Activated CD4-positive, alpha-beta memory T cell treated with anti-CD3 and anti-CD28 coated beads for 36 hours (primary cell): Measurements from ENCODE around the gene ATP1A2. TPM values are rescaled to one million over a fixed set of nuclear protein-coding genes. Genes with fewer than 3 reads are reported as not detected.

Experiments used
- CTCF ChIA-PET: fragments of 350-600 bp; sonication (Branson Sonifier 250); formaldehyde crosslinking; loops from one replicate; lab custom pipeline; 2021; ENCODE audit warnings: antibody characterized with exemption, inconsistent platforms; lab: Charles Lee
- POLR2A ChIA-PET: fragments of 350-600 bp; sonication (Branson Sonifier 250); formaldehyde crosslinking; loops from one replicate; lab custom pipeline; 2021; ENCODE audit warnings: antibody characterized with exemption; lab: Charles Lee
- DNase-seq: peaks from one replicate; pipeline ENCODE4 v3.0.0-alpha.2; 2020
- H3K27ac Mint-ChIP-seq: one replicate; pipeline ENCODE4 v1.8.0; 2021; ENCODE audit warnings: mixed read lengths
- H3K27me3 Mint-ChIP-seq: one replicate; pipeline ENCODE4 v1.8.0; 2021; ENCODE audit warnings: mixed read lengths
- H3K36me3 Mint-ChIP-seq: one replicate; pipeline ENCODE4 v1.8.0; 2021; ENCODE audit warnings: mixed read lengths
- H3K4me1 Mint-ChIP-seq: one replicate; pipeline ENCODE4 v1.8.0; 2021; ENCODE audit warnings: low read depth, mixed read lengths
- H3K4me3 Mint-ChIP-seq: one replicate; pipeline ENCODE4 v1.8.0; 2021; ENCODE audit warnings: mild to moderate bottlenecking, mixed read lengths
- H3K9me3 Mint-ChIP-seq: one replicate; pipeline ENCODE4 v1.8.0; 2021; ENCODE audit warnings: mixed read lengths
- intact Hi-C: fragments of 100-400 bp; cut with micrococcal nuclease; formaldehyde crosslinking; loops from one replicate; pipeline ENCODE4 v1.15.1; 2023
- total RNA-seq, 2 experiments: library from RNA; stranded (reverse); gene quantifications; one replicate each; pipeline ENCODE4 v1.2.3, GENCODE V29; 2021

The ATP1A2 gene
- total RNA-seq, 2 experiments from 2014 or later, result not detected

DNA sequence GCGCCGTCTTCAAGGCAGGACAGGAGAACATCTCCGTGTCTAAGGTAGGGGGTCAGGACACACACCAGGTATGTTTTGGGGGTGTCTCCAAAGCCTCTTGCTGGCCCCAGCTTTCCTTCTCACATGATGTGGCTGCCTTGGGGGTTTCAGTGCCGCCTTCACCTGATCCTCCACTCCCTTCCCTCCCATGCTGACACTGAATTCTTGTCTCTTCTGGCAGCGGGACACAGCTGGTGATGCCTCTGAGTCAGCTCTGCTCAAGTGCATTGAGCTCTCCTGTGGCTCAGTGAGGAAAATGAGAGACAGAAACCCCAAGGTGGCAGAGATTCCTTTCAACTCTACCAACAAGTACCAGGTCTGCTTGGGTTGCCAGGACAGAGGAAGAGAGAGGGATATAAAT is 13.5 kb downstream of the ATP1A2 start:
- intact Hi-C loops, result no loop called here
- peaks cover 4% of the 10 kb centered on the region for H3K27me3 Mint-ChIP-seq
- POLR2A ChIA-PET, result no interaction called here
- no peak overlapping the region for H3K4me3 Mint-ChIP-seq
- no peaks in the 10 kb centered on the region for H3K9me3 Mint-ChIP-seq
- H3K27ac Mint-ChIP-seq, result no peak overlapping the region
- no peaks in the 10 kb centered on the region for H3K4me1 Mint-ChIP-seq
- DNase-seq, result no peak
- CTCF ChIA-PET, result interaction anchor here (1.0 to 1.1 kb wide), 2 partner anchors 46 to 122 kb away, joined by 3 read pairs; no protein-coding TSS in a partner anchor
- H3K36me3 Mint-ChIP-seq, result no peaks in the 10 kb centered on the region

- Mint-ChIP-seq H3K27me3 (peaks cover 4% of the 10 kb centered on the region), H3K9me3 (no peaks in the 10 kb centered on the region), H3K4me1 (no peaks in the 10 kb centered on the region), H3K27ac (no peak overlapping the region), H3K4me3 (no peak overlapping the region), H3K36me3 (no peaks in the 10 kb centered on the region)
- DNase-seq, result no peak
- POLR2A ChIA-PET, result no interaction called here
- CTCF ChIA-PET, result interaction anchor here (1.0 to 1.3 kb wide), 3 partner anchors 43 to 122 kb away, joined by 3 read pairs; no protein-coding TSS in a partner anchor
- intact Hi-C loops, result no loop called here
Observed at GRCh38 chr1:160129558-160129957, 14.0 kb downstream of the ATP1A2 start.

DNA sequence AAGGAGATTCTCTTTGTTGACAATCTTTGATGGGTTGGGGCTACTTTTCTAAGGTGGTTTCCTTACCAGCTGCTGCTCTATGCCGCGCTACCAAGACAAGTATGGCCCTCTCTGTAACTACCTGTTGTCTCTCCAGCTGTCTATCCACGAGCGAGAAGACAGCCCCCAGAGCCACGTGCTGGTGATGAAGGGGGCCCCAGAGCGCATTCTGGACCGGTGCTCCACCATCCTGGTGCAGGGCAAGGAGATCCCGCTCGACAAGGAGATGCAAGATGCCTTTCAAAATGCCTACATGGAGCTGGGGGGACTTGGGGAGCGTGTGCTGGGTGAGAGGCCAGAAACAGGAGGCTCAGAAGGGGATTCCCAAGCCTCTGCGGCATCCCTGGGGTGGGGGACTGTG is 14.4 kb downstream of the ATP1A2 start:
- Mint-ChIP-seq H3K4me1 (no peaks in the 10 kb centered on the region), H3K36me3 (no peaks in the 10 kb centered on the region), H3K9me3 (no peaks in the 10 kb centered on the region), H3K27me3 (peaks cover 4% of the 10 kb centered on the region), H3K27ac (no peak overlapping the region), H3K4me3 (no peak overlapping the region)
- DNase-seq, result no peak
- CTCF ChIA-PET, result interaction anchor here (1.1 to 1.3 kb wide), 2 partner anchors 43 to 122 kb away, joined by 3 read pairs; no protein-coding TSS in a partner anchor
- intact Hi-C loops, result no loop called here
- POLR2A ChIA-PET, result no interaction called here

- no peak for DNase-seq
- Mint-ChIP-seq H3K27ac (no peak overlapping the region), H3K36me3 (no peaks in the 10 kb centered on the region), H3K4me3 (no peak overlapping the region), H3K4me1 (no peaks in the 10 kb centered on the region), H3K9me3 (no peaks in the 10 kb centered on the region), H3K27me3 (peaks cover 4% of the 10 kb centered on the region)
- POLR2A ChIA-PET, result no interaction called here
- intact Hi-C loops, result no loop called here
- CTCF ChIA-PET, result interaction anchor here (1.3 kb wide), 1 partner anchor 44 kb away, joined by 3 read pairs; no protein-coding TSS in a partner anchor
Observed at GRCh38 chr1:160130486-160130885, 14.9 kb downstream of the ATP1A2 start.

DNA sequence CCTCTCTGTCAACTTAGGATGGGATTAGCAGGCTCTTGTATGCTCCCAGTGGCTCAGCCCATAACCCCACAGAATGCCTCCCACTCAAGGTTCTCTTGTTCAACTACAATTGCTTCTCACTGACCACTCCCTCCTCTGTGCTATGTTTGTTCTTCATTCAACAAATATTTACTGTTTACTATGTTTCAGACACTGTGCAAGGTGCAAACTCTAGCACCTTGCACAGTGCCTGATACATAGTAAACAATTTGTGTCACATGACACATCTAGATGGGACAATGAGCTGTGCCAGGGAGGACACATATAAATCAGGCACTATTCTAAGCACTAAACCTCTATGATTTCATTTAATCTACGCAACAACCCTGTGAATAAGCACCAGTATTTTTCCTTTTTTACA is 15.4 kb downstream of the ATP1A2 start:
- DNase-seq, result no peak
- intact Hi-C loops, result no loop called here
- no peak overlapping the region for H3K27ac Mint-ChIP-seq
- H3K9me3 Mint-ChIP-seq, result no peaks in the 10 kb centered on the region
- POLR2A ChIA-PET, result no interaction called here
- H3K4me1 Mint-ChIP-seq, result no peaks in the 10 kb centered on the region
- H3K36me3 Mint-ChIP-seq, result no peaks in the 10 kb centered on the region
- no peak overlapping the region for H3K4me3 Mint-ChIP-seq
- peaks cover 4% of the 10 kb centered on the region for H3K27me3 Mint-ChIP-seq
- CTCF ChIA-PET, result interaction anchor here (1.3 kb wide), 1 partner anchor 44 kb away, joined by 3 read pairs; no protein-coding TSS in a partner anchor

DNA sequence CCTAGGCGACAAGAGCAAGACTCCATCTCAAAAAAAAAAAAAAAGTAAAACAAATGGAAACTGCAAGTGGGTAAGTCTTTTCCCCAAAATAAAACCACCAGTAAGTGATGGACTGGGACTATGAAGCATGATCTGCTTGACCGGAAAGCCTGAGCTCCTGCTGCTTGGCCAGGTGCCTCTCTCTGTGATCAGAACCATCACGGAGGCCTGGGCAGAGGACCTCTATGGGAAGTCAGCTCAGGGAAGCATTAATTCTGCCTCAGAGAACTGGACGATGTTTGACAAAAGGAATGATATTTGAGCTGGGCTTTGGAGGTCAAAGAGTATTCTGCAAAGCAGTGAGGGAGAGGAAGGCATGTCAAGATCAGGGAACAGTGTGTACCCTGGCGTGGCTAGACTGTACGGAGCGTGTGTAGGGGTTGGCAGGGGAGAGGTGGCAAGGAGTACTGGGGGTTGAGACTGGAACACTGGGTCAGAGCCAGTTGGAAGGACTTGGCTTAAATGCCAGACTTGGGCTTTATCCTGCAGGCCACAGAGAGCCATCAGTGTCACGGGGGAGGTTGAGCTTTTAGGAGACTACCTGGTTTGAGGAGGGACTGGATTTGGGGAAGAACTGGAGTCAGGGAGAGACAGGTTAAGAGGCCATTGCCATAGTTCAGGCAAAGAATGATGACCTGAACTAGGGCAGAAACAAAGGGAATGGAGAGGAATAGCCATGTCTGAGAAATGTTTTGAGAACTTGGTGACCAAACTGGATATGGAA is 16.4 kb downstream of the ATP1A2 start:
- H3K36me3 Mint-ChIP-seq, result no peaks in the 10 kb centered on the region
- no peak overlapping the region for H3K4me3 Mint-ChIP-seq
- peaks cover 4% of the 10 kb centered on the region for H3K27me3 Mint-ChIP-seq
- ChIA-PET CTCF (interaction anchor here (0.6 to 1.1 kb wide), 3 partner anchors 60 to 160 kb away, joined by 3 to 5 read pairs (median 3); no protein-coding TSS in a partner anchor), POLR2A (no interaction called here)
- no peaks in the 10 kb centered on the region for H3K4me1 Mint-ChIP-seq
- intact Hi-C loops, result no loop called here
- no peak for DNase-seq
- no peak overlapping the region for H3K27ac Mint-ChIP-seq
- H3K9me3 Mint-ChIP-seq, result no peaks in the 10 kb centered on the region

- H3K4me1 Mint-ChIP-seq, result no peaks in the 10 kb centered on the region
- DNase-seq, result no peak
- H3K27me3 Mint-ChIP-seq, result peaks cover 4% of the 10 kb centered on the region
- no peak overlapping the region for H3K4me3 Mint-ChIP-seq
- intact Hi-C loops, result no loop called here
- ChIA-PET POLR2A (no interaction called here), CTCF (no interaction called here)
- no peak overlapping the region for H3K27ac Mint-ChIP-seq
- no peaks in the 10 kb centered on the region for H3K36me3 Mint-ChIP-seq
- no peaks in the 10 kb centered on the region for H3K9me3 Mint-ChIP-seq
Observed at GRCh38 chr1:160133990-160134770, 18.6 kb downstream of the ATP1A2 start.

GRCh38 chr1:160134791-160135572 is 19.4 kb downstream of the ATP1A2 start:
- no peak overlapping the region for H3K4me3 Mint-ChIP-seq
- no peaks in the 10 kb centered on the region for H3K9me3 Mint-ChIP-seq
- CTCF ChIA-PET, result no interaction called here

GRCh38 chr1:160136121-160136925 is 20.8 kb downstream of the ATP1A2 start:
- no peak overlapping the region for H3K4me3 Mint-ChIP-seq
- peaks cover 10% of the 10 kb centered on the region for H3K27me3 Mint-ChIP-seq
- ChIA-PET POLR2A (no interaction called here), CTCF (no interaction called here)
- H3K4me1 Mint-ChIP-seq, result no peaks in the 10 kb centered on the region
- no peaks in the 10 kb centered on the region for H3K9me3 Mint-ChIP-seq
- H3K27ac Mint-ChIP-seq, result no peak overlapping the region
- intact Hi-C loops, result no loop called here
- no peak for DNase-seq
- H3K36me3 Mint-ChIP-seq, result no peaks in the 10 kb centered on the region

More at GRCh38 chr1:160134791-160135572, 19.4 kb downstream of the ATP1A2 start:
- intact Hi-C loops, result no loop called here
- Mint-ChIP-seq H3K36me3 (no peaks in the 10 kb centered on the region), H3K4me1 (no peaks in the 10 kb centered on the region), H3K27me3 (peaks cover 8% of the 10 kb centered on the region), H3K27ac (no peak overlapping the region)
- DNase-seq, result no peak
- POLR2A ChIA-PET, result no interaction called here

DNA sequence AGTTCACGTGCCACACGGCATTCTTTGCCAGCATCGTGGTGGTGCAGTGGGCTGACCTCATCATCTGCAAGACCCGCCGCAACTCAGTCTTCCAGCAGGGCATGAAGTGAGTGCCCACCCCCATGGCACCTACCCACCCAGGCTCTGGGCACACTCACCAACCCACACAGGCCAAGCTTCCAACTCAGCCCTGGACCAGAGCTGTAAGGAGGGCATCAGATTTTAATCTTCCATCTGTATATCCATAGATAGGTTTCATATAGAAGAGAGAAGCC is 21.3 kb downstream of the ATP1A2 start:
- intact Hi-C loops, result no loop called here
- H3K27me3 Mint-ChIP-seq, result peaks cover 10% of the 10 kb centered on the region
- no peak for DNase-seq
- no peak overlapping the region for H3K4me3 Mint-ChIP-seq
- no peaks in the 10 kb centered on the region for H3K4me1 Mint-ChIP-seq
- POLR2A ChIA-PET, result no interaction called here
- H3K27ac Mint-ChIP-seq, result no peak overlapping the region
- CTCF ChIA-PET, result no interaction called here
- no peaks in the 10 kb centered on the region for H3K36me3 Mint-ChIP-seq
- no peaks in the 10 kb centered on the region for H3K9me3 Mint-ChIP-seq

DNA sequence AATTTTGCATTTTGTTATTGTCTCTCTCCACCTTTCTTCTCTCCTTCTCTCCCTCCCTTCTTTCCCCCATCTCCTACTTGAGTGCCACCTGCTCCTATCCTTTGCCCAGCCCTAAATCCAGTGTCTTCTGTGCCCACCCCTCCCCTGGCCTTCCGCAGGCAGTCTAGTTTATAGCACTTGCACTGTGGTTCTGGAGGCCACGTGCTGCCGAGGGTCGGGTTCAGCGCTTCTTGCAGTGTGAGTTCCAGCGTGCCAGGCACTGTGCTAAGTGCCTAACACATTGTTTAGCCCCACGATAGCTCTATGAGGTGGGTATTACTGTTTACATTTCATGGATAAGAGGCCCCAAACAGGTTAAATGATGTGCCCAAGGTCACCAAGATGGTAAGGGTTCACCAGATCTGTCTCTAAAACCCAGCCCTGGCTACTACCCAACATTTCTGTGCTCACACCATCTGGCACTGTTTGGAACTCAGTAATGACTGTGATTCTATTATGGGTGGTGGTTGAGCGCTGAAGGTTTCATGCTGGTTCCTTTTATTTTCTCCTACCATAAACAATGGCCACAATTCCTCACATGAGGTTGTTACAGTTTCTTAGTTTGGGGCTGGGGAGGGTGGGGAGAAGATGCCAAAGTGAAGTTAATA is 21.8 kb downstream of the ATP1A2 start:
- Mint-ChIP-seq H3K27me3 (peaks cover 10% of the 10 kb centered on the region), H3K4me1 (no peaks in the 10 kb centered on the region), H3K9me3 (no peaks in the 10 kb centered on the region), H3K4me3 (no peak overlapping the region), H3K27ac (no peak overlapping the region), H3K36me3 (no peaks in the 10 kb centered on the region)
- ChIA-PET CTCF (no interaction called here), POLR2A (no interaction called here)
- intact Hi-C loops, result no loop called here
- DNase-seq, result no peak
